HG03571 (cell line): Measurements from ENCODE around the gene DIP2C.

Experiments
- ATAC-seq: cut with Tn5 transposase; IDR thresholded peaks from one replicate; pipeline ENCODE4 v1.9.1; 2021; ENCODE audit not compliant: unreplicated experiment

DIP2C gene

GRCh38 chr10:628386-629045 is 61.0 kb downstream of the DIP2C start:
- ATAC-seq = no peak

GRCh38 chr10:627032-627992 is 62.2 kb downstream of the DIP2C start:
- no peak for ATAC-seq

- ATAC-seq = no peak
Observed at GRCh38 chr10:625751-626711, 63.4 kb downstream of the DIP2C start.

GRCh38 chr10:625333-625696 is 64.2 kb downstream of the DIP2C start:
- ATAC-seq = no peak

GRCh38 chr10:624605-625332 is 64.7 kb downstream of the DIP2C start:
- no peak for ATAC-seq

- no peak for ATAC-seq
Observed at GRCh38 chr10:624312-624604, 65.2 kb downstream of the DIP2C start.

GRCh38 chr10:623477-624311 is 65.8 kb downstream of the DIP2C start:
- ATAC-seq = no peak

GRCh38 chr10:623014-623413 is 66.5 kb downstream of the DIP2C start:
- ATAC-seq = no peak

GRCh38 chr10:621981-622740 is 67.3 kb downstream of the DIP2C start:
- no peak for ATAC-seq

GRCh38 chr10:621513-621912 is 68.0 kb downstream of the DIP2C start:
- ATAC-seq = no peak

GRCh38 chr10:620971-621370 is 68.5 kb downstream of the DIP2C start:
- no peak for ATAC-seq

- no peak for ATAC-seq
Observed at GRCh38 chr10:620417-620816, 69.1 kb downstream of the DIP2C start.

GRCh38 chr10:619710-620109 is 69.8 kb downstream of the DIP2C start:
- no peak for ATAC-seq

- no peak for ATAC-seq
Observed at GRCh38 chr10:618229-618989, 71.1 kb downstream of the DIP2C start.

- no peak for ATAC-seq
Observed at GRCh38 chr10:617471-617870, 72.0 kb downstream of the DIP2C start.

GRCh38 chr10:615583-616152 is 73.8 kb downstream of the DIP2C start:
- ATAC-seq = no peak

GRCh38 chr10:614790-615582 is 74.5 kb downstream of the DIP2C start:
- no peak for ATAC-seq
